Measurements from ENCODE around the gene RP2.

RP2 gene

DNA sequence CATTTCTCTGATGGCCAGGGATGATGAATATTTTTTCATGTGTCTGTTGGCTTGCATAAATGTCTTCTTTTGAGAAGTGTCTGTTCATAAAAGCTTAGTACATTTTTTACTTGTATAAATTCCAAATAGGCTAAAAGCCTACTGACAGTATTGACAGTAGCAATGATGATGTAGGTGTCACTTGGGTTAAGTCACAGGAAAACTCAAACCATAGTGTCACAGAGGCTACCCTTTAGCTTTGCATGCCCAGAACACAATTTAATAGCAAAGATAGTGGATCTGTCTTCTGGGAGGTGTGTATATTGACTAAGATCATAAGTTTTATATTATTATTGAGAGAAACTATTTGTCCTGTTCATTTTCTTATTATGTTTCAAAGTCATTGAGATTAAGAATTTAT lies 8.1 kb downstream of the RP2 start:
- DNase-seq = no peak

DNA sequence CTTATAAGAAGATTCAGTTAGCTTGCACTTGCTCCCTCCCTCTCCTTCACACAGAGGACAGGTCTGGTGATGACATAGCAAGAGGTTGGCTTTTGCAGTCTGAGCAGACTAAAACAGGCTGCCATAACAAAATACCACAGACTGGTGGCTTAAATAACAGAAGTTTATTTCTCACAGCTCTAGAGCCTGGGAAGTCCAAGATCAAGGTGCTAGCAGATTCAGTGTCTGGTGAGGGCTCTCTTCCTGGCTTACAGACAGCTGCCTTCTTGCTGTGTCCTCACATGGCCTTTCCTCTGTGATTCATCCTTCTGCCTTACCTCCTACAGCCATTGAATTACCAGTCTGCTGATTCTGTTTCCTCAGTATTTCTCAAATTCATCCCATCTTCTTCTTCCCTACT lies 13.1 kb downstream of the RP2 start:
- DNase-seq = no peak

DNA sequence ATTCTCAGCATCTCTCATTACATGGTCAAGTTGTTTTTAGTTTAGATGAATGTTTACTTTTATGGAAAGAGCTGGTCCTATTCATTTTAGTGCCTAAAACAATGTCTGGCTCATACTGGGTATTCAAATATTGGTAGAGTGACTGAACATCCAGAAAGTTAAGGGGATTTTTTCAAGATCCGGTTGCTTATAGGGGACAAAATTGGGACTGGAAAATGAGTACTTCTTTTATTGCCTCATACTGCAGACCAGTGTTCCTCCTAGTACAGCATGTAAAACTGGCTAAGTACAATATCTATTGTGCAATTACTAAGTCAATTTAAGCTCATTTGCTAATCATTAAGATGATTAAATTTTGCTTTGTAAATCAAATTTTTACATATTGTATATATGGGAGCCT lies 13.9 kb downstream of the RP2 start:
- DNase-seq = no peak

DNA sequence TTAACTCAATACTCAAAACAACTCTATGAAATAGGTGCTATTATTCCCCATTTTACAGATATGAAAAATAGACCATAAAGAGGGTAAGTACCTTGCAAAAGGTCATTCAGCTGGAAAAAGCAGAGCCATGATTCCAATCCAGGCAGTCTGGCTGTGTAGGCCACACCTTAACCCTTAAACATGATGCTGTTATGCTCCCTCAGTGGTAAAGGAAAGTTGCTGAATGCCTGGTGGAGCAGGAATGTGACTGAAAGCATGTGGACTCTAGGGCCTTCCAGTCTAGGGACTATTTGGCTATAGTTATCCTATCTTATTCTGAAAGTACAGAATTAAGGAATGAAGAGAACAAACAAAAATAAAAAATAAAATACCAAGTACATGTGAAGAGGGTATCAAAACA lies 19.6 kb downstream of the RP2 start:
- no peak for DNase-seq

DNA sequence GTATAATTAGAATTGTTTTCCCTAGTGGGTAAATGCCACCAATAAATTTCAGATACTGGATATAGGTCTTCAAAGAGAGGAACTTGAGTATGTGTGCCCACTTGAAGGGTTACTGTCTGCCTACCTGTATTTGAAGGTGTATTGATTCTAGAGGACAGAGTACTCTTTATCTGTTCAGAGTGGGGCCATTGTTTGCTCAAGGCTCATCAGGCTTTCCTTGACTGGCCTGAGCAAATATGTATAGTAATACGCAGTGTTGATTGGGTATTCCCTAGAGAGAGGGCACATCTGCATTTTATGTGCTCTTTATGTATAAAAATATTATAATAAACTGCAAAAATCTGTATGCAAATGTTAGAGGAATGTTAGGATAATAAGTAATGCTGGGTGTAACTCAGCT lies 23.7 kb downstream of the RP2 start:
- DNase-seq = no peak

DNA sequence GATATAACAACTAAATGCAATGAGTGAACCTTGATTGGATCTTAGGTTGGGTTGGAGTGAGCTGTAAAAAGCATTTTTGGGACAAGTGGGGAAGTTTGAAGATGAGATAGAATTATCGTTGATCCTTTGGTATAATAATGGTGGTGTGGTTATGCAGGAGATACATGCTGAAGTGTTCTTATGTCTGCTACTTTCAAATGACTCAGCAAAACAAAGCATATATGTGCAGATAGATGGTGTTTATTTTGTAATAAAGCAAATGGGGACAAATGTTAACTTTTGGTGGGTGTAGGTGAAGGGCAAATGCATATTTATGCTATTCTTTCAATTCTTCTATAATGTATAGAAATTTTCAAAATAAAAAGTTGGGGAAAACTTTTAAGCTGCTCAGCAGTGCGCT lies 26.2 kb downstream of the RP2 start:
- no peak for DNase-seq

DNA sequence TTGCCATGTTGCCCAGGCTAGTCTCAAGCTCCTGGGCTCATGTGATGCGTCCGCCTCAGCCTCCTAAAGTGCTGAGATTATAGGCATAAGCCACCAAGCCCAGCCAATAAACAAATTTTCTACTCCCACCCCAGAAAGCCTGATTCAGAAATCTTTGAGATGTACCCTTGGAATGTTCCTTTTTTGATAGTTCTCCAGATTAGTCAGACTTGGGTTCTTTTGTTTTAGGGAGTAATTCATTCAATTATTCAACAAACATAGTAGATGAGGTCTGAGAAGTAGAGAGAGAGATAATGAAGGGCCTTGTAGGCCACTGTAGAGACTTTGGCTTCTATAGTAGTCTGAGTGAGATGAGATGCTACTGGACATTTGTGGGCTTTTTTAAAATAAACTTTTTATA lies 27.8 kb downstream of the RP2 start:
- no peak for DNase-seq

DNA sequence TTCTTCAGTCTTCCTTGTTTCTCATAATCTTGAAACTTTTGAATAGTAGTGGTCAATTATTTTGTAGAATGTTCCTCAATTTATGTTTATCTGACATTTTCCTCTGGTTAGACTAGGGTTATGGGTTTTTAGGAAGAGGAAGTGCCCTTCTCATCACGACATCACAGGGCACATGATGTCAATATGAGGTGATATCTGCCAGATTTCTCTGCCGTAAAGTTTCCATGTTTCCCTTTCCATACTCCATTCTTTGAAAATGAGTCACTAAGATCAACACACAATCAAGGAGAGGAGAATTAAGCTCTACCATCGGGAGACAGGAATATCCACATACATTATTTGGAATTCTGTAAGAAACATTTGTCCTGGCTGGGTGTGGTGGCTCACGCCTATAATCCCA lies 28.4 kb downstream of the RP2 start:
- DNase-seq = no peak

DNA sequence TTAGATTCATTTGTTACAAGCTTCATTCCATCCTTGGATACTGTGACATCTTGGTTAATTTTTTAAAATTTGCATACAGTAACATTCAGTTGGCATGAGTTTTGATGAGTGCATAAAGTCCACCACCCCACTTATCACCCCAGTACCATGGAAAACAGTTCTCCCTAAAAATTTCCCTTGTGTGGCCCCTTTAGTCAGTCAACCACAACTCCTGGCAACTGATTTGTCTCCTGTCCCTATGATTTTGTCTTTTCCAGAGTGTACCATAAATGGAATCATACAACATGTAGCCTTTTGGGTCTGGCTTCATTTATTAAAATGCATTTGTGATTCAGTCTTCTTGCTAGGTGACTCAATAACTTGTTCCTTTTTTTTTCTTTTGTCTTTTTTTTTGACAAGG lies 29.9 kb downstream of the RP2 start:
- DNase-seq = no peak

DNA sequence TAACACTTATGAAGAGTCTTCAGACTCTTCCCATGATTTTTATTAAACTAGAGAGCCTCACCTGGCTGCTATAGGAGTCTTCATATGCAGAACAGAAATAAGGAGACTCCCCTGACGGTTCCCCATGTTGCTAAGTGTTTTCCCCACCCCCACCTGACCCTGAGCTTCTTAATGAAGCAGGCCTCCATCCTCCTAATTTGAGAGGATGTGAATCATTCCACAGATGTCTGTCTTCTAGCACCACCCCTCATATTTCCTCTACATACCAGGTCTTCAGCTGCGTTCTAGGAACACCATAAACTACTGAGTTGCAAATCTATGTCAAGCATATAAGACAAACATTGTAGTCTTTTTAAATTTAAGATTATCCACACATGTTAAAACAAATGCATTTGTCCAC lies 36.9 kb downstream of the RP2 start:
- DNase-seq = no peak

DNA sequence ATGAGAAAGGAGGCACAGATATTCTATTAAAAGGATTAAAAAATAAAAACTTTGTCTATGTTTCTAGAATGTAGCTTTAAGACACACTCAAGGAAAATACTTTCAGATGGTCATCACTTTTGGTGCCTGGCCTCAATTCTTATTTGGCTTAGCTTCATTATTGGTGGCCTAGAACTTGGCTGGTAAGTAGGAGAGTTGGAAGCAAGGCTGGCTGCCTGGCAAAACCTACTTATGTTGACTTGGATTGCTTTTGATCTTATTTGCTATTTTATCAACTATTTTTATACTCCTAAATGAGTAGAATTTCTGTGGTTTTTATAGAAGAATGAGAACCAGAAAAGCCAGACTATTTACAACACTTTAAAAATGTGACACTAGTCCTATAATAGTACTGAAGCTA lies 40.1 kb downstream of the RP2 start:
- no peak for DNase-seq

DNA sequence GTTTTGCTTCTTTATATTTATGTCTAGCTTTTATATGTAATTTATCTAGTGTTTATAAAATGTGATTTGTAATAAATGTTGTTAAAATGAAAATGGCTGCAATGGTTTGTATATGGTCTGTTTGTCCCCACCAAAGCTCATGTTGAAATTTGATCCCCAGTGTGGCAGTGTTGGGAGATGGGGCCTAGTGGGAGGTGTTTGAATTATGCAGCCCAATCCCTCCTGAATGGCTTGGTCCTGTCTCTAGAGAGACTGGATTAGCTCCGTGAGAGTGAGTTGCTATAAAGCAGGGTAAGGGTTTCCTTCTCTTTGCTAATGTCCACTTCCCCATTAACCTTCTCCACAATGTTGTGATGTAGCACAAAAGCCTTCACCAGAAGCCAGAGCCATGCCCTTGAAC lies 45.4 kb downstream of the RP2 start:
- no peak for DNase-seq

DNA sequence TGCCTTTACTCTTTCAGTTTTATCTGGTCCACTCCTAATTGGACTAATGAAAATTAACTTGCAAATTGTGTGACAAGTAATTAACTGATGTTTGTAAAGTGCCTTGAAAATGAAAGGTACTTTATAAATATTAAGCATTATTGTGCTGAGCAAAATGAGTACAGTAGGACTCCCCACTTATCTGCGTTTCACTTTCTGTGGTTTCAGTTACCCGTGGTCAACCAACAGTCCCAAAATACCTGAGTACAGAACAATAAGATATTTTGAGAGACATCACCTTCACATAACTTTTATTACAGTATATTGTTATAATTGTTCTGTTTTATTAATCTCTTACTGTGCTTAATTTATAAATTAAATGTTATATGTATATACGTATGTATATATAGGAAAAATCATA lies 48.0 kb downstream of the RP2 start:
- no peak for DNase-seq

DNA sequence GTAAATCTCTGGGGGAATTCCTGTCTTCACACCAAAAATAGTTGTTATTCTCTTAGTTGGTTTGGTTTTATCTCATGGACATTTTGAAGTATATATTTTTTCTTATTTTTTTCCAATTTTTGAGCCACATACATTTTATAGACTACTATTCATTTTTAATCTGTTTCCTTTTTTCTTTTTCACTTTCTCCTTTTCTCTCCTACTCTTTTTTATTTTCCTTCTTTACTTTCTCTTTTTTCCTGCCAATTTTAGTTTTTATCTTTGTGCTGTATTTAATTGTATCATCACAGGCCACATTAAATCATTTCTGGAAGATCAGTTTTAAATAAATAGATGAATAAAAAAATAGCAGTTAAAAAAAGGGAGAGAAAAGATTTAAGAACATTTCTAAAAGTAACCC lies 61.4 kb downstream of the RP2 start:
- DNase-seq = no peak

DNA sequence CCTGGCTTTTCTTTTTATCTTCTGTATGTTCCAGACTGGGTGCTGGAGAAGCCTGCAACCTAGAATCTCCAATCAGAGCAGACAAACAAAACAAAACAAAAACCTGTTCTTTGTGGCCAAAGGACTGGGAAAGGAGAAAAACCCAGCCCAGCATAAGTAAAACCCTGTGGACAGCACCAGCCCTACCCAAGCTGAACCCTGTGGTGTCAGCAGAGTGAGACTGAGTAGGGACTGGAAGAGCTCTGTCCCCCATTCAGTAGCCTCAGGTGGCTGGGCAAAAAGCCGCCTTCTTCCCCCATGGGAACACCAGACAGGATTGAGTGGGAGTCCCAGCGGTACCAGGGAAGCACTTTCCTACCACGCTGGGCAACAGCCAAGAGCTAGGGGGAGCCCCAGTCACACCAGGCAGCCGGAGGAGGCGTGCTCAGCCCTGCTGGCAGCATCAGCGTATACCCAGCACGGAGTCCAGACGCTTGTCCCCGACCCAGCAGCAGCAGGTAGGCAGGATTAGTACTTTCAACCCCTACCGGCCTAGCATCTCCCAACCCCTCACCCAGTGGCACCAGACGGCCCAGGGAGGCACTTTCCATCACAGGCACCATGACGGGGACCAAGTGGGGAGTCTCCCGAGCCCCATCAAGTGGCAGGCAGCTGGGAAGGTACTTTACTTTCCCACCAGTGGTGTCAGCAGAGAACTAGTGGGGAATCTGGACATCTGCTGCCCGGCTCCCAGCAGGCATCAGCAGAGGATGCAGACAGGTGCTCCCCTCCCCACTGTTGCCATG lies 66.8 kb downstream of the RP2 start:
- peak; percentile 46 for DNase-seq

DNA sequence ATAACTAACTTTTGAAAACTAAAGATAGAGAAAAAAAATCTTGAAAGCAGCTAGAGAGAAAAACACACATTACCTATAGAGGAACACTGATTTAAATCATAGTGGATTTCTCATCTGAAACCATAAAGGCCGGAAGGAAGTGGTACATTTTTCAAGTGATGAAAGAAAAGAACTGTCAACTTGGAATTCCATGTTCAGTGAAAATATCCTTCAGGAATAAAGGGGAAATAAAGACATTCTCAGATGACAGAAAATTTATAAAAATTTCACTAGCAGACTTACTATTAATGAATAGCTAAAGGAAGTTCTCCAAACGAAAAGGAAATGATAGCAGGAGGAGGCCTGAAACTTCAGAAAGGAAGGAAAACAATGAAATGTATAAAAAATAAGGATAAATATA lies 67.8 kb downstream of the RP2 start:
- DNase-seq = no peak

DNA sequence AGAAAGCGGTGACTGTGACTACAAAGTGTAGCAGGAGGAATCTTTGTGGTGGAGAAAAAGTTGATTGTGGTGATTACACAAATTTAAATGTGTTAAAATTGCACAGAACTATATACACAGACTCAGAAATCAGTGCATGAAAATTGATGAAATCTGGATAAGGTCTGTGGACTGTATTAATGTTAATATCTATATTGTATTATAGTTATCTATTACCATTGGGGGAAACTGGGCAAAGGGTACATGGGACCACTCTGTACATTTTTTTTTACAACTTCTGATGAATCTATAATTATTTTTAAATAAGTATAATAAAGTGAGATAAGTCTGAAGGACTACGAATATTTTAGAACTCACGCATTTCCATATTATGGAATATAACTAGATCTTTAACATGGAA lies 73.6 kb downstream of the RP2 start:
- DNase-seq = no peak

DNA sequence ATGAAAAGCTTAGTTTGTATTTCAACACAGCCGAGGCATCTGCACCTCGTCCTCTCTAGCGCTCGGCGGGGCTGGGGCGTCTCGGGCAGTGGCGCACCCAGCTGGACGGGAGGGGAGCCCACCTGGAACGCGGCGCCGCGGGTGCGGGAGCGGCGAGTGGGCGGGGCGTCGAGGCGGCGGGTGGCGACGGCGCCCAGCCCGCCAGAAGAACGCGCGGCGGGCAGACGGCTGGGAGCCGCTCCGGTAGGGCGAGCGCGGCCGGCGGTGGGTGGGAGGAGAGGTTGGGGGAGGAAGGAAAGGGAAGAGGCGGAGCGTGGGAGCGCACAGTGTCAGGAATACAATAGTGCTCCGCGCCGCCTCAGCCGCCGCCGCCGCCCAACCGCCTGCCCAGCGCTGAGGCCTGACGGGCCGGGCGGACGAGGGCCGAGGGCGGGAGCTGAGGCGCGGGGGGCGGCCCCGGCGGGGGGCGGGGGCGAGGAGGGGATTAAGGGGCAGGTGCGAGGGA lies 75.3 kb downstream of the RP2 start, which contains the start of gene JADE3:
JADE3 (plus strand) TSS at position 324 of the 505 bp plus-strand sequence. CDS start 72,474 bp downstream, outside the sequence.
- peak; percentile 4 for DNase-seq

DNA sequence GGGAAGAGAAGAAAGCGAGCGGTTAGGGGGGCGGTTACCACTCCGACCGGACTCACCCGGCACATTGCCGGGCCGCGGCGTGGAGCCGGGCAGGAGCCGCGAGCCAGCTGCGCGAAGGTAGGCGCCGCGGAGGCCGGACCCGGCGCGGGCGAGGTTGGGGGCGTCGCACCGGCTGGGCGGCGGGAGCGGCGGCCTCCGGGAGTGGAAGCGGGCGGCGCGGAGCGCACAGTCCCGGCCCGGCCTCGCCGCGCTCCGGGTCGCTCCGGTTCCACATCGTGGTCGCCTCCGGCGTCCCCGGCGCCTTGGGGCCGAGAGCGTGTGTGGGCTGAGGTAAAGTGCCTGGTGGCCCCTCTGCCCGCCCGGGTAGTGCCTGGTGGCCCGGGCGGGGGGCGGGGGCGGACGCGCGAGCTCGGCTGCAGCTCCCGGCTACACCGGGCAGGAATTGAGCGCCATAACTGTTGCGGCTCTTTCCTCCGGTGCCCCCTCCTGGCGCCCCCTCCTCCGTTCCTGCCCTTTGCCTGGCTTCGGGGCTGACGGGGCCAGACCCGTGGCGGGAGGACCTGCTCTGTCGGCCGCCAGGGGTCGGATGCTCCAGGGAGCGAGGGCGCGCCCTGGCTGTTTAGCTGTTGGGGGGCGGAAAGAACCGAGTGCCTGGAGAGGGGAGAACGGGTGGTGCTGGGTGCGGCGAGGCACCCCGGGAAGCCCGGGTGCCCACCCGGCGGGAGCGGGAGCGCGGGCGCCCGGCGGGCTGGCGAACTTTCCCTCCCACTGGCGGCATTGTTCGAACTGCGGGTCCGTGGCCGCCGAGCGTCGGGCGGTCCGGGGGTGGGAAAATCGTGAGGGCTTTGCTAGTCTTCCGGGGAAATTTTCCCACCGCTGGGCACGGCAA lies 76.0 kb downstream of the RP2 start:
- DNase-seq = peak; percentile 7

DNA sequence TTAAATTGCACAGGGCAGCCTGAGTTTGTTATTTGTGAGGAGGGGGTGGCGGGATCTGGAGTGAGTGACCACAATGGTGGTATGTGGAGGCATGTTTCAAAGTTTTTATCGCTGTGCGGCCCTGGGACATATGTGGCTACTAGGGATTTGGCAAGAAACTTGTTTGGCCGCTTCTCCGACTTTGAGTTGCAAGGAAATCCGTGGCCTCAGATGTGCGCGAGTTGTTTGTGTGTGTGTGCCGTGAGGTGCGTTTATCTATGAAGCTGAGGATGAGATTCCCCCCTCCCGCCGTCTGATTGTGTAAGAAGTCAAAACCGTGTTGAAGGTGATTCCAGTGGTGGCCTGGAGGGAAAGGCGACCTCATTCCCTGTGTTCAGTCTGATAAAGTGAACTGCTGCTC lies 76.8 kb downstream of the RP2 start:
- no peak for DNase-seq

DNA sequence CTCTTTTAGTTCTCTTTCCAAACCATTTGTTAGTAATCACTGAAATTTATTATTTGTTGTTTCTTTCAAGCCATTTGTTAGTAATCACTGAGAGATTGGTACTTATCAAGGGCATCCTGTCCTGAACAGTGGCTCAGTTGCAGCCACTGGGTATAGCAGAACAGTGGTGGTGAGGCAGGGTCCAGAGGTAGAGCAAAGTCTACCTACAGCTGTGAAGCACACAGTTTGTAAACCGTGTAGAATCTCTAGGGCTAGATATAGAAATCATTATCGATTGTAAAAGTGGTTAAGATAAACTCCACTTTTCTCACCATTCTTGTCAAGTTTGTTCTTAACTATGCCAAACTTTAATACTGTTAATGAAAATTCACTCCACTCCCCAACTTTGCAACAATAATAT lies 79.4 kb downstream of the RP2 start:
- no peak for DNase-seq

DNA sequence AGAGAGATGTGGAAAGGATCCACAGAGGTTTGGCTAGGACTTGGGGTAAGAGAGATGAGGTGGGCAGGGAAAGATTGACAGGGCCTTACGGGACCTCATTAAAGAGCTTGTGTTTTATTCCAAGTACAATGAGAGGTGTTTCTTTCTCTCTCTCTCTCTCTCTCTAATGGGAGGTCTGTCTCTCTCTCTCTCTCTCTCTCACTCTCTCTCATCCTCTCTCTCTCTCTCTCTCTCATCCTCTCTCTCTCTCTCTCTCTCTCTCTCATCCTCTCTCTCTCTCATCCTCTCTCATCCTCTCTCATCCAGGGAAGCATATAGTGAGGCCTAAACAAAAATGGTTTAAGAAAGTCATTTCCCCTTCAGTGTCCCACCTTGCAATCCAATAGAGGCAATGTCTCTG lies 80.8 kb downstream of the RP2 start:
- DNase-seq = no peak

DNA sequence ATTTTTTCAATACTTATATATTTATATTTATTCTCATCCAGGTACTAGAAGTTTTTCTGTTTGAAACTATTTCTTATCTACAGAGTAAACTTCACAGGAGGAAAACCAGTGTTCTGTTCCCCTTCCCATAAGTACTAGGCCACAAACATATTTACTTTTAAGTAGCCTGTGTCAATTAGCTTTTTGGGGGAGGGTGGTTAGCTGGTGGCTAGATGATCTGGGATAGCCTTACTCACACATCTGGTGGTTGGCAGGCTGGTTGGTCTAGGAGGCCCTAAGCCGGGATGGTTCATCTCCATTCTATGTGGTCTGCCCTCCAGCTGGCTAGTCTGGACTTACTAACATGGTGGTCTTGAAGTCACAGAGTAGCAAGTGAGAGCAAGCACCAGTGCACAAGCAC lies 81.6 kb downstream of the RP2 start:
- DNase-seq = no peak

DNA sequence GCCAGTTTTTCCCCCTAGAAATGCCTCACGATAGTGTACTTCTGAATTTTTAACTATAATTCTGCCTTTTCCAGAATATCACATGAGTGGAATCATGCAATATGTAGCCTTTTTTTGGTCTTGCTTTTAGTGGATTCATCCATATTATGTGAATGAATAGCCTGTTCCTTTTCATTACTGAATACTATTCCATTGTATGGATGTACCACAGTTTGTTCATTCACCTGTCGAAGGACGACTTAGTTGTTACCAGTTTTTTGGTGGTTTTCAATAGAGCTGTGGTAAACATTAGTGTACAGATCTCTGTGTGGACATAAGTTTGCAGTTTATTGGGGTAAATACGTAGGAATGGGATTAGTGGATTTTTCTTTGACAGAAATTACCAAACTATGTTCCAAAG lies 83.4 kb downstream of the RP2 start:
- no peak for DNase-seq
